ENCODE results near the gene GFAP.

GRCh38 chr17:44913676-44914075 lies 1.6 kb downstream of the GFAP start:
- TF ChIP-seq EZH2 (IDR thresholded peaks at IDR 0.05; ENCODE audit: borderline replicate concordance) (no peak), CTCF (IDR thresholded peaks at IDR 0.05; ENCODE audit: poor library complexity) (no peak)
